C4-2B (cell line): Measurements from ENCODE around the gene GALT.
"Not testable (repeated sequence)": the region's sequence is repeated elsewhere in the genome, so short reads cannot be mapped to it uniquely, and the experiment has no call there.

Experiments used
- H3K27ac ChIP-seq: fragments of 450-650 bp; 2 replicates; pipeline ENCODE4 v1.5.1; 2017
- ZFX ChIP-seq: fragments of 450-650 bp; IDR thresholded peaks from 2 replicates; pipeline ENCODE4 v1.6.1; 2017
- TF ChIP-seq, protein P1 (sequence below): fragments of 450-650 bp; conservative IDR thresholded peaks from 2 replicates; pipeline ENCODE4 v1.5.1; 2017; ENCODE audit warnings: mild to moderate bottlenecking

GALT gene

DNA sequence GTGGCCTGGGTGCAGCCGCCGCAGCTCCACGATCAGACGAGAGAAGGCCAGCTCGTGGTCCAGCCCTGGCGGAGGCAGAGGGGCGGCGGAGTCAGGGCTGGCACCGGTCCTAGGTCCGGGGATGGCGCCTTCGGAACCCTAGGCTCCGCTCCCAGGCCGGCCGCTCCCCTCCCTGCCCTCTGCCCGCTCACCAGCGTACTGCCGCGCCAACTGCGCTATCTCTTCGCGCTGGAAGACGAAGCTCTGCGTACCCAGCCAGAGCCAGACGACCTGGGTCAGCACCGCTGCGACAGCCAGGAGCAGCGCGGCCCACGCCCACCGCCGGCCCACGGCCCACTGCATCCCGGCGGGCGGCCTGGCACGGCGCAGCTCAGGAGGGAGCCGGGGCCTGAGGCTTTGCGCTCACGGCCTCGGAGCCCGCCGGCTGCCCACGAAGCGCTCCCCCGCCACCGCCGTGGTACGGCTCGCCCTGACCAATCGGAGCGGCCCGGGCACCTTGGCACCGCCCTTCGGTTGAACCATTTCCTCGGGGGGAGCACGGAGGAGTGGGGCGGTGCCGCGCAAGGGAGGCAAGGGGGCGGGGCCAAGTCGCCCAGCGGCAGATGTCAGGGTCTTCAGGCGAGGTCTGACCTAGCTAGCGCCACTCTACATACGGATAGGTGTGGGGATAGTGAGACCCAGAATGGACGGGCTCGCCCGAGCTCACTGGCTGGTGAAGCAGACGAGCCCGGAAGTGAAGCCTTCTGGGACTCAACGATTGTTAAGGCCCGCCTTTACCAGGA lies 8.9 kb upstream of the GALT start, which contains the start of gene SIGMAR1:
Gene SIGMAR1 (minus strand): TSS at position 432 of the 782 bp plus-strand sequence. CDS start 90 bp downstream, at position 342.
- TF ChIP-seq ZFX: peak; percentile 94
- TF ChIP-seq, protein P1, sequence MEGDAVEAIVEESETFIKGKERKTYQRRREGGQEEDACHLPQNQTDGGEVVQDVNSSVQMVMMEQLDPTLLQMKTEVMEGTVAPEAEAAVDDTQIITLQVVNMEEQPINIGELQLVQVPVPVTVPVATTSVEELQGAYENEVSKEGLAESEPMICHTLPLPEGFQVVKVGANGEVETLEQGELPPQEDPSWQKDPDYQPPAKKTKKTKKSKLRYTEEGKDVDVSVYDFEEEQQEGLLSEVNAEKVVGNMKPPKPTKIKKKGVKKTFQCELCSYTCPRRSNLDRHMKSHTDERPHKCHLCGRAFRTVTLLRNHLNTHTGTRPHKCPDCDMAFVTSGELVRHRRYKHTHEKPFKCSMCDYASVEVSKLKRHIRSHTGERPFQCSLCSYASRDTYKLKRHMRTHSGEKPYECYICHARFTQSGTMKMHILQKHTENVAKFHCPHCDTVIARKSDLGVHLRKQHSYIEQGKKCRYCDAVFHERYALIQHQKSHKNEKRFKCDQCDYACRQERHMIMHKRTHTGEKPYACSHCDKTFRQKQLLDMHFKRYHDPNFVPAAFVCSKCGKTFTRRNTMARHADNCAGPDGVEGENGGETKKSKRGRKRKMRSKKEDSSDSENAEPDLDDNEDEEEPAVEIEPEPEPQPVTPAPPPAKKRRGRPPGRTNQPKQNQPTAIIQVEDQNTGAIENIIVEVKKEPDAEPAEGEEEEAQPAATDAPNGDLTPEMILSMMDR: no peak; the same call in 1 of the 2 replicates
- H3K27ac ChIP-seq: peak within 1 kb of the TSS; percentile 95

DNA sequence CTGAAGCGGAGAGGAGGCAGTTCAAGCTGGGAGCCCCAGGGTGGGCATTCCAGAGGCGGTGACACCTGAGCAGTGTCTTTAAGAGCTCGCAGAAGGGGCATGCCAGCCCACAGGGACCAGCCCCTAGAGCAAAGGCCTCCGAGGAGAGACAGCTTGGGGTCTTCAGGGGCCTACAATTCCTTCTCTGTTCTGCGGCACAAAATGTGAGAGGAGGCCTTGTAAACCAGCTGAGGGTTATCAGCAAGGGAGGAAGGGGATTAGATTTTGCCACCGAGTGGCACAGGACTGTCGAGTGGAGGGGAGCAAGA lies 8.4 kb upstream of the GALT start:
- H3K27ac ChIP-seq: peak overlapping the region; percentile 95
- no peak for TF ChIP-seq ZFX
- TF ChIP-seq, protein P1: no peak

DNA sequence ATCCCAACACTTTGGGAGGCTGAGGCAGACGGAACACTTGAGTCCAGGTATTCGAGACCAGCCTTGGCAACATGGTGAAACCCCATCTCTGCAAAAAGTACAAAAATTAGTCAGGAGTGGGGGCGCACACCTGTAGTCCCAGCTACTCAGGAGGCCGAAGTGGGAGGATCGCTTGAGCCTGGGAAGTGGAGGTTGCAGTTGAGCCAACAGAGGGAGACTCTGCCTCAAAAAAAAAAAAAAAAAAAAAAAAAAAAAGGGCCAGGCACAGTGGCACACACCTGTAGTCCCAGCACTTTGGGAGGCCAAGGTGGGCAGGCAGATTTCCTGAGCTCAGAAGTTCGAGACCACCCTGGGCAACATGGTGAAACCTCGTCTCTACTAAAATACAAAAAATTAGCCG lies 7.2 kb upstream of the GALT start:
- not testable (repeated sequence) for H3K27ac ChIP-seq

DNA sequence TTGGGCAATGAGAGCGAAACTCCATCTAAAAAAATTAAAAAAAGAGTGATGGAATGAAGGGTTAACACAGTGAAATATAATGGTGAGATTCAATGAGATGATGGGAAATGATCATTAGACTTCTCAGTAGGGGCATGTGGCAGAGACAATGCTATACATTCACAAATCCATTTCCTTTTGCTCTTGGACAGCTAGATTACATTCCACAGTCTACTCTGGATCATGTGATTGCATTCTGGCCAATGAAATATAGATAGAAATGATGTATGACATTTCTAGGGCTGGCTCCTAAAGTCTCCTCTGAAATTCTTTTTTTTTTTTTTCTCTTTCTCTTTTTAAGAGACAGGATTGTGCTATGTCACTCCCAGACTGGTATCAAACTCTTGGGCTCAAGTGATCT lies 3.8 kb upstream of the GALT start:
- no peak overlapping the region for H3K27ac ChIP-seq
- TF ChIP-seq ZFX: no peak
- TF ChIP-seq, protein P1: no peak

DNA sequence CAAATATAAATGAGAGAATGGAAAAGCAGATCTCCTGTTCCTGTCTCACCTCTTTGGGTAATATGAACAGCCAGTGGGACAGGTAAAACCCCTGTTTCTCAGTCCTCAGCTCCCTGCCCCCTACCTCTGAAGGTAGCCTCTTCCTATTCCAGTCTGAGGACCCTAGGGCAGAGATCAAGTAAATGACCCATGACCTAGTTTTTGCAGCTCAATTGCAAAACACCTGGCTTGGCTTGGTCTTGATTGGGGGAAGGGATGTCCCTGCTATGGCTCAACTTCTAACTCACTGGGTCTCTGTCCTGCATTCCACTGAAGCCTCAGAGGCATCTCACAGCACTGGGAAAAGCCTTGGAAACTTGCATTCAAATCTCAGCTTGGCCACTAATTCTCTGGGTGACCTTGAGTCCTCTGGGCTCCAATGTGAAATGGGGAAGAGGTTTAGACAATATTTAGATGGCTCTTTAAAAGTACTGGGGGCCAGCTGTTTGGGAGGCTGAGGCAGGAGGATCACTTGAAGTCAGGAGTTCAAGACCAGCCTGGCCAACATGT lies 1.6 kb upstream of the GALT start:
- H3K27ac ChIP-seq: no peak overlapping the region
- TF ChIP-seq, protein P1: no peak

DNA sequence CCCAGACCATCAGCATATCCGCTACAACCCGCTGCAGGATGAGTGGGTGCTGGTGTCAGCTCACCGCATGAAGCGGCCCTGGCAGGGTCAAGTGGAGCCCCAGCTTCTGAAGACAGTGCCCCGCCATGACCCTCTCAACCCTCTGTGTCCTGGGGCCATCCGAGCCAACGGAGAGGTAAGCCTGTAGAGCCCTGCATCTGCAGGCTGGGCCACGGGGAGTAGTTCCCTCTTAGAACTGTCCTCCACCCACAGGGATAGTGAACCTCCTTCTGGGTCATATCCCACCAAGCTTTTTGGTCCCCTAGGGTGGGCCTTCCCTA lies 569 bp downstream of the GALT start:
- no peak; the same call in 1 of the 2 replicates for TF ChIP-seq ZFX
- TF ChIP-seq, protein P1: no peak; the same call in 1 of the 2 replicates
- peak overlapping the region; percentile 86 for H3K27ac ChIP-seq

DNA sequence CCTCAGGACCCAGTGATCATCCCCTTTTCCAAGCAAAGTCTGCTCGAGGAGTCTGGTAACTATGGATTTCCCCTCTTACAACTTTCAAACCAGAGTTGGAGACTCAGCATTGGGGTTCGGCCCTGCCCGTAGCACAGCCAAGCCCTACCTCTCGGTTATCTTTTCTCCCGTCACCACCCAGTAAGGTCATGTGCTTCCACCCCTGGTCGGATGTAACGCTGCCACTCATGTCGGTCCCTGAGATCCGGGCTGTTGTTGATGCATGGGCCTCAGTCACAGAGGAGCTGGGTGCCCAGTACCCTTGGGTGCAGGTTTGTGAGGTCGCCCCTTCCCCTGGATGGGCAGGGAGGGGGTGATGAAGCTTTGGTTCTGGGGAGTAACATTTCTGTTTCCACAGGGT lies 1.2 kb downstream of the GALT start:
- TF ChIP-seq, protein P1: no peak
- no peak for TF ChIP-seq ZFX
- H3K27ac ChIP-seq: peak overlapping the region; percentile 86

DNA sequence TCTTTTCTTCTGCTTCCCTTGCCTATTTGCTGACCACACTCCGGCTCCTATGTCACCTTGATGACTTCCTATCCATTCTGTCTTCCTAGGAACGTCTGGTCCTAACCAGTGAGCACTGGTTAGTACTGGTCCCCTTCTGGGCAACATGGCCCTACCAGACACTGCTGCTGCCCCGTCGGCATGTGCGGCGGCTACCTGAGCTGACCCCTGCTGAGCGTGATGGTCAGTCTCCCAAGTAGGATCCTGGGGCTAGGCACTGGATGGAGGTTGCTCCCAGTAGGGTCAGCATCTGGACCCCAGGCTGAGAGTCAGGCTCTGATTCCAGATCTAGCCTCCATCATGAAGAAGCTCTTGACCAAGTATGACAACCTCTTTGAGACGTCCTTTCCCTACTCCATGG lies 2.2 kb downstream of the GALT start:
- H3K27ac ChIP-seq: no peak overlapping the region
- TF ChIP-seq, protein P1: no peak
- TF ChIP-seq ZFX: no peak
